Tibial nerve (tissue), 4 donors: ENCODE results near the gene DPH5. TPM values are rescaled to one million over a fixed set of nuclear protein-coding genes. Genes with fewer than 3 reads are reported as not detected.
A peak's percentile ranks its signal among the peaks of the same experiment; 100 is the strongest.

ENCODE experiments used
- DNase-seq, 2 donors: peaks; one replicate each; pipeline ENCODE4 v3.0.0-alpha.2; 2019; ENCODE audit warnings: low spot score in 2 of 2
- H3K27ac ChIP-seq, 4 donors: fragments of 200-600 bp; sonication (generic) in 3 of 4; one replicate each; pipeline ENCODE4 v1.5.1; 2017 to 2019; ENCODE audit warnings: mild to moderate bottlenecking in 1 of 4
- H3K27me3 ChIP-seq, 2 donors: fragments of 200-600 bp; sonication (generic) in 1 of 2; one replicate each; pipeline versions ENCODE4 v1.5.1 to v1.6.0; 2017 to 2019
- H3K36me3 ChIP-seq, 3 donors: fragments of 200-600 bp; sonication (generic); one replicate each; pipeline ENCODE4 v1.5.1; 2018 to 2019
- H3K4me1 ChIP-seq, 4 donors: fragments of 200-600 bp; sonication (generic) in 3 of 4; one replicate each; pipeline ENCODE4 v1.5.1; 2017 to 2019
- H3K4me3 ChIP-seq, 4 donors: fragments of 200-600 bp; sonication (generic) in 3 of 4; one replicate each; pipeline ENCODE4 v1.5.1; 2017 to 2019; ENCODE audit warnings: mild to moderate bottlenecking in 1 of 4, moderate library complexity in 1 of 4
- H3K9me3 ChIP-seq, 4 donors: fragments of 200-600 bp; sonication (generic) in 3 of 4; one replicate each; pipeline ENCODE4 v1.5.1; 2017 to 2019
- EP300 ChIP-seq, 2 donors: sonication (generic); formaldehyde crosslinking; IDR thresholded peaks; one replicate each; pipeline ENCODE4 v1.6.1; 2017; ENCODE audit warnings: antibody characterized with exemption in 2 of 2, mild to moderate bottlenecking in 1 of 2
- POLR2A ChIP-seq, 2 donors: fragments of 450-650 bp; IDR thresholded peaks; one replicate each; pipeline ENCODE4 v1.6.1; 2017; ENCODE audit warnings: antibody characterized with exemption in 2 of 2, mild to moderate bottlenecking in 2 of 2, moderate library complexity in 2 of 2
- WGBS, 2 donors: methylation state at CpG; one replicate each; pipeline ENCODE4 v1.1.5; 2018; 5-methylcytosine and 5-hydroxymethylcytosine counted together
- total RNA-seq, 4 donors: library from RNA; depleted of rRNA; stranded (reverse); fragments of >200 nt; gene quantifications; one replicate each; pipeline ENCODE4 v1.1.0, GENCODE V29; 2016
- TF ChIP-seq, protein P1 (sequence below), 5 experiments: fragments of 200-600 bp in 3 of 5; fragments of 450-650 bp in 2 of 5; sonication (generic) in 3 of 5; IDR thresholded peaks; one replicate each; pipeline ENCODE4 v1.5.1; 2016 to 2019; ENCODE audit warnings: antibody characterized with exemption in 5 of 5, mild to moderate bottlenecking in 3 of 5, moderate library complexity in 2 of 5

The DPH5 gene
- total RNA-seq, 4 donors from 2014 or later = 11.0 to 21.9 (median 17.8) TPM

DNA sequence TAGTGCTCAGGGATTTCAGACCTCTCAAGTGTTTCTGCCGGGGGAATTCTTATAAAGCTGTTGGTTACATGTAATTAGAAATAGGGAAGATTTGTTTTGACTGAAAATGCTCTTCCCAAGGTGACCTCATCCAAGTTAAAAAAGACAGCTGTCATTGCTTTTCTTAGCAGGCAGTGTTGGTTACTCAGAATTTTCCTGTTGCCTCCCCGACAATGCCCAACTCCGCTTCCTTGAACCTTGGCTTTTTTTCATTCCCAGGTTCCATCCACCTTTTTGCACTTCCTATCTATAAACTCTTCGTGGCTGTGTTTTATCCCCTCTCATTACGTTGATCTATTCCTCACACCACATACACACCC, 825 bp upstream of the DPH5 start:
- peak overlapping the region in 2 of 4 donors; percentile 72 to 89 for H3K27ac ChIP-seq
- H3K4me3 ChIP-seq = peak overlapping the region; percentile 51 to 86 (median 70)
- H3K27me3 ChIP-seq = no peaks in the 10 kb centered on the region
- H3K36me3 ChIP-seq = peaks cover 0 to 4% (median 0%) of the 10 kb centered on the region in 3 donors
- peaks cover 0 to 19% (median 5%) of the 10 kb centered on the region in 4 donors for H3K4me1 ChIP-seq
- no peak for DNase-seq
- TF ChIP-seq, protein P1, sequence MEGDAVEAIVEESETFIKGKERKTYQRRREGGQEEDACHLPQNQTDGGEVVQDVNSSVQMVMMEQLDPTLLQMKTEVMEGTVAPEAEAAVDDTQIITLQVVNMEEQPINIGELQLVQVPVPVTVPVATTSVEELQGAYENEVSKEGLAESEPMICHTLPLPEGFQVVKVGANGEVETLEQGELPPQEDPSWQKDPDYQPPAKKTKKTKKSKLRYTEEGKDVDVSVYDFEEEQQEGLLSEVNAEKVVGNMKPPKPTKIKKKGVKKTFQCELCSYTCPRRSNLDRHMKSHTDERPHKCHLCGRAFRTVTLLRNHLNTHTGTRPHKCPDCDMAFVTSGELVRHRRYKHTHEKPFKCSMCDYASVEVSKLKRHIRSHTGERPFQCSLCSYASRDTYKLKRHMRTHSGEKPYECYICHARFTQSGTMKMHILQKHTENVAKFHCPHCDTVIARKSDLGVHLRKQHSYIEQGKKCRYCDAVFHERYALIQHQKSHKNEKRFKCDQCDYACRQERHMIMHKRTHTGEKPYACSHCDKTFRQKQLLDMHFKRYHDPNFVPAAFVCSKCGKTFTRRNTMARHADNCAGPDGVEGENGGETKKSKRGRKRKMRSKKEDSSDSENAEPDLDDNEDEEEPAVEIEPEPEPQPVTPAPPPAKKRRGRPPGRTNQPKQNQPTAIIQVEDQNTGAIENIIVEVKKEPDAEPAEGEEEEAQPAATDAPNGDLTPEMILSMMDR (IDR thresholded peaks at IDR 0.05) = no peak
- H3K9me3 ChIP-seq = no peaks in the 10 kb centered on the region
- 54 to 62% methylated on average over 5 of the region's 5 CpGs for WGBS, 2 donors

DNA sequence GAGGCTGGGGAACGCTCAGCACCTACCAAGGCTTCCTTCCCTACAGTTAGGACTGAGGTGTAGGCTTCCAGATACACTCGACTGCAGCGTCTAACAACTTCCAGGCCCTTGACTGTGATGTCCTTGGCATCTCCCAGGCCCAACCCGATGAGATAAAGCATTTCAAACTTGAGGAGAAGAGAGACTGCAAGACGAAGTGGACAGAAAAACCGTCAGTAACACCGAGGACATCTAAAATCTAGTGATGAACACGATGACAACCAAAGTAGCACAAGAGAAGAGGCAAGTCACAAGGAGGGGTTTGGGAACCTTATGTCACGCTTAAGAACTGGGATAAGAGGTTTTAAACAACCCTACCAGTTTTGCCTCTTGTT, 314 bp downstream of the DPH5 start:
- WGBS, 2 donors = 0 to 1% methylated on average over 9 of the region's 9 CpGs
- H3K27me3 ChIP-seq = no peaks in the 10 kb centered on the region
- TF ChIP-seq EP300 (IDR thresholded peaks at IDR 0.05) (no peak), POLR2A (IDR thresholded peaks at IDR 0.05) (no peak)
- TF ChIP-seq, protein P1 (IDR thresholded peaks at IDR 0.05) = no peak

DNA sequence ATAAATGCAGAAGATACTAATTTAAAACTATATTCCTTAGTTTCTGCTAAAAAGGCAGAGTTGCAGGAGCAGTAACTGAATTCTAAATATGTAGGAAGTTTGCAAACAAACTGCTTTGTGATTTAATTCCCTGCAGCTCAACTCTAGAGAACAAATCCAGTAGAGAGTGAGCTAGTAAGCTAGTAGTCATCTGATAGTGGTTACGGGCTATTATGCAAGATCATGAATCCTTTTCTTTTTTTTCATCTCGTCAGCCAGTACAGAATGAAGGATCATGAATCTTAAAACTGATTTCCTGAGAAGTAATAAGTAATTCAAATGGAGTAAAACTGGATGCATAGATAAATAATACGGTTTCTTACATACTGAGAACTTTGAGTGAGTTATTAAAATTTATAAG, 3.3 kb downstream of the DPH5 start:
- WGBS, 2 donors = 69 to 80% methylated on average over 3 of the region's 3 CpGs
- Histone ChIP-seq H3K36me3 (peaks cover 0 to 18% (median 0%) of the 10 kb centered on the region in 3 donors), H3K27ac (no peak overlapping the region), H3K4me3 (no peak overlapping the region), H3K9me3 (no peaks in the 10 kb centered on the region), H3K27me3 (no peaks in the 10 kb centered on the region), H3K4me1 (peaks cover 0 to 19% (median 5%) of the 10 kb centered on the region in 4 donors)
- DNase-seq = no peak
- no peak for TF ChIP-seq POLR2A (IDR thresholded peaks at IDR 0.05)
- TF ChIP-seq, protein P1 (IDR thresholded peaks at IDR 0.05) = no peak
- no peak for TF ChIP-seq EP300 (IDR thresholded peaks at IDR 0.05)

More for the DNA sequence above, 314 bp downstream of the DPH5 start:
- peaks cover 0 to 11% (median 0%) of the 10 kb centered on the region in 3 donors for H3K36me3 ChIP-seq
- no peaks in the 10 kb centered on the region for H3K9me3 ChIP-seq
- no peak for DNase-seq
- H3K27ac ChIP-seq = peak overlapping the region; percentile 66 to 89 (median 70)
- peaks cover 0 to 19% (median 5%) of the 10 kb centered on the region in 4 donors for H3K4me1 ChIP-seq
- peak overlapping the region; percentile 51 to 86 (median 70) for H3K4me3 ChIP-seq

DNA sequence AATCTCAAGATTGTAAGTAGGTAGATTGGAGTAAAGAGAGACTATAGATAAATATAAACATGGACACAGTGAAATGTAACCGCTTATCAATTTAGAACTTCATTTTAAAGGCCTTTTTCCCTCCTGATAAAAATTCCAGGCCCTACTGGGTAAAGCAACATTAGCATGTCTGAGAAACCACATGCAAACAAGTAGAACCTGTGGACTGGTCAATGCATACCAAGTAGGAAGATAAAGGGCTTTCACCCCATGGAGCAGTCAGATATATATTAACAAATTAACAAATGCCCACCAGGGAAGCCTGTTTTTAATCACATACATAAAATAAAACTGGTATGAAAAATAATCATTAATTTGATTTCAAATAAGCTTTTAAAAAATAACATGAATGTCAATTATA, 8.1 kb downstream of the DPH5 start:
- Histone ChIP-seq H3K27me3 (no peaks in the 10 kb centered on the region), H3K27ac (no peak overlapping the region), H3K9me3 (no peaks in the 10 kb centered on the region), H3K4me1 (no peaks in the 10 kb centered on the region), H3K36me3 (peaks cover 0 to 28% (median 0%) of the 10 kb centered on the region in 3 donors), H3K4me3 (no peak overlapping the region)
- 100% methylated on average over 1 of the region's 1 CpG for WGBS, 2 donors
- no peak for DNase-seq
- TF ChIP-seq, protein P1 (IDR thresholded peaks at IDR 0.05) = no peak
- TF ChIP-seq EP300 (IDR thresholded peaks at IDR 0.05) (no peak), POLR2A (IDR thresholded peaks at IDR 0.05) (no peak)

DNA sequence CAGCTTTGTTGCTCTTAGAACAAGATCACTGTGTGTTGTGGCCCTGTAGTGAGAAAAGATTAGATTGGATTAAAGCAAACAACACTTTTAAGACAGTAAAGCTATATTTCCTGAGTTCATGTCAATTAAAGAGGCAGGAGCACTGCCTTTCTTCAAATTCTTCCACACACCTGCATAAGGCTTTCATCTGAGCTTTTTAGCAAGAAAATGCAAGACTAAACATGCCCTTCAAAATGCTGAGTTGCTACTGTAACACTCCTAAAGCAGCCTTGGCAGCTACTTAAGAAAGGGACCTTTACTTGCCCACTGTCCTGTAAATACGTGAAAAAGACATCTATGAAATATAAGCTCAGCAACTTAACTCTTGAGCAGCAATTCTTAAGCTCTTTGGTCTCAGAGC, 11.8 kb downstream of the DPH5 start:
- peaks cover 0 to 46% (median 0%) of the 10 kb centered on the region in 3 donors for H3K36me3 ChIP-seq
- H3K4me3 ChIP-seq = no peak overlapping the region
- no peak for TF ChIP-seq EP300 (IDR thresholded peaks at IDR 0.05)
- TF ChIP-seq, protein P1 (IDR thresholded peaks at IDR 0.05) = no peak
- TF ChIP-seq POLR2A (IDR thresholded peaks at IDR 0.05) = no peak
- no peak overlapping the region for H3K27ac ChIP-seq
- H3K27me3 ChIP-seq = no peaks in the 10 kb centered on the region
- DNase-seq = no peak
- no peaks in the 10 kb centered on the region for H3K4me1 ChIP-seq
- no peaks in the 10 kb centered on the region for H3K9me3 ChIP-seq
- WGBS, 2 donors = 75 to 76% methylated on average over 1 of the region's 1 CpG
